AG04450 (cell line): ENCODE results near the gene DHRS11. TPM values are rescaled to one million over a fixed set of nuclear protein-coding genes. Genes with fewer than 3 reads are reported as not detected.

Source experiments
- CTCF ChIA-PET: fragments of 300-600, 350-600 bp; formaldehyde crosslinking; extraction: SDS; loops from one replicate; lab custom pipeline; 2022; ENCODE audit warnings: antibody characterized with exemption, inconsistent platforms; lab: Charles Lee
- POLR2A ChIA-PET: fragments of 350-600 bp; formaldehyde crosslinking; extraction: SDS; loops from one replicate; lab custom pipeline; 2021; ENCODE audit warnings: antibody characterized with exemption, inconsistent platforms; lab: Yijun Ruan, JAX
- DNase-seq: peaks from one replicate; pipeline ENCODE4 v3.0.0-alpha.2; 2011; ENCODE audit warnings: low read depth, low spot score
- H3K27ac ChIP-seq: one replicate; pipeline ENCODE4 v1.5.1; 2012; ENCODE audit warnings: low read depth, low read length, control low read depth
- H3K27me3 ChIP-seq: one replicate; pipeline ENCODE4 v1.6.0; 2012; ENCODE audit warnings: low read length; ENCODE audit not compliant: control insufficient read depth, insufficient read depth
- H3K4me3 ChIP-seq: 2 replicates; pipeline ENCODE4 v1.5.1; 2011; ENCODE audit warnings: mild to moderate bottlenecking, low read depth, low read length, control low read depth
- H3K9me3 ChIP-seq: 2 replicates; pipeline ENCODE4 v1.5.1; 2012; ENCODE audit warnings: low read length; ENCODE audit not compliant: control insufficient read depth, insufficient read depth
- CTCF ChIP-seq: IDR thresholded peaks from 2 replicates; pipeline ENCODE4 v1.5.1; 2011; ENCODE audit warnings: low read depth, low read length, control low read depth, inconsistent platforms
- polyA plus RNA-seq: library from polyadenylated mRNA; depleted of rRNA; stranded (reverse); fragments of >200 nt; gene quantifications from 2 replicates; pipeline ENCODE4 v1.2.3, GENCODE V29; 2011

Gene DHRS11
- polyA plus RNA-seq, 1 experiment = 4.9 TPM

GRCh38 chr17:36627101-36627500 lies 35.4 kb downstream of the DHRS11 start:
- CTCF ChIA-PET = interaction anchor here (0.6 to 9.7 kb wide), 5 partner anchors 13 to 612 kb away, joined by 4 to 103 read pairs (median 9); no protein-coding TSS in a partner anchor
- no peak for TF ChIP-seq CTCF
- Histone ChIP-seq H3K27ac (no peak overlapping the region), H3K4me3 (no peak overlapping the region), H3K9me3 (no peaks in the 10 kb centered on the region), H3K27me3 (peaks cover 14% of the 10 kb centered on the region)
- DNase-seq = no peak
- POLR2A ChIA-PET = no interaction called here

- ChIA-PET POLR2A (interaction anchor here (0.5 kb wide), 1 partner anchor 61 kb away, joined by 7 read pairs; no protein-coding TSS in a partner anchor), CTCF (interaction anchor here (0.6 to 9.7 kb wide), 8 partner anchors 25 to 745 kb away, joined by 3 to 103 read pairs (median 8); no protein-coding TSS in a partner anchor)
- no peak for TF ChIP-seq CTCF
- DNase-seq = no peak
- Histone ChIP-seq H3K27me3 (peaks cover 25% of the 10 kb centered on the region), H3K9me3 (no peaks in the 10 kb centered on the region), H3K27ac (no peak overlapping the region), H3K4me3 (no peak overlapping the region)
Observed at GRCh38 chr17:36628576-36628975, 36.9 kb downstream of the DHRS11 start.

- Histone ChIP-seq H3K27ac (no peak overlapping the region), H3K4me3 (no peak overlapping the region), H3K27me3 (peaks cover 31% of the 10 kb centered on the region), H3K9me3 (no peaks in the 10 kb centered on the region)
- CTCF ChIA-PET = interaction anchor here (1.1 to 9.7 kb wide), 5 partner anchors 365 to 610 kb away, joined by 3 to 103 read pairs (median 8); no protein-coding TSS in a partner anchor
- POLR2A ChIA-PET = interaction anchor here (0.5 to 0.6 kb wide), 2 partner anchors 21 to 61 kb away, joined by 4 to 7 read pairs; no protein-coding TSS in a partner anchor
- DNase-seq = peak; percentile 33
- TF ChIP-seq CTCF = peak; percentile 98
Observed at GRCh38 chr17:36629252-36629847, 37.7 kb downstream of the DHRS11 start.

GRCh38 chr17:36629970-36630502 lies 38.4 kb downstream of the DHRS11 start:
- H3K4me3 ChIP-seq = no peak overlapping the region
- CTCF ChIA-PET = interaction anchor here (1.3 to 9.7 kb wide), 4 partner anchors 364 to 609 kb away, joined by 3 to 103 read pairs (median 17); no protein-coding TSS in a partner anchor

More at GRCh38 chr17:36629970-36630502, 38.4 kb downstream of the DHRS11 start:
- Histone ChIP-seq H3K9me3 (no peaks in the 10 kb centered on the region), H3K27me3 (peaks cover 34% of the 10 kb centered on the region), H3K27ac (no peak overlapping the region)
- TF ChIP-seq CTCF = no peak
- no peak for DNase-seq
- POLR2A ChIA-PET = interaction anchor here (0.6 kb wide), 1 partner anchor 22 kb away, joined by 4 read pairs; no protein-coding TSS in a partner anchor
